HCEC 1CT (cell line): ENCODE data around the gene S100A6.
A peak's percentile ranks its signal among the peaks of the same experiment; 100 is the strongest.
"Not testable (repeated sequence)": the region's sequence is repeated elsewhere in the genome, so short reads cannot be mapped to it uniquely, and the experiment has no call there.

ENCODE experiments used
- DNase-seq: peaks from one replicate; pipeline ENCODE4 v3.0.0-alpha.2; 2017

Gene S100A6

DNA sequence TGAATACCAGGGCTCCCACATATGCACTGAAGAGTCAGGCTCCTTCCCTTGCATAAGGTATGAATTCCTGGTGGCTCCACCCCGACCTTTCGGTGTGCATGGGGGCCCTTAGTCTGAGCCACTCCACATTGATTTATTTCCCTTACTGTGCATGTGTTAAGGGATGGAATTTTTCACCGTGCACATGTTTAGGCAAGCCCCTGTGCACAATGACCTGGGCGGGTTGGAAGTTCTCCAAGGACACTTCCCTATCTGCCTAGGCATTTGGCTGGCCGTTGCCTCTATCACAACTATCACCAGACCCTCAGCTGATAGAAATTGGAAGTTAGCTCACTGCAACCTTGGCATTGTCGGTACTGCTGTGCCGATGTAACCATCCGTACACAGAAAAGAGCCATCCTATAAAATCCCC lies 9.7 kb downstream of the S100A6 start:
- no peak for DNase-seq

GRCh38 chr1:153525088-153525728 lies 10.6 kb downstream of the S100A6 start:
- no peak for DNase-seq

DNA sequence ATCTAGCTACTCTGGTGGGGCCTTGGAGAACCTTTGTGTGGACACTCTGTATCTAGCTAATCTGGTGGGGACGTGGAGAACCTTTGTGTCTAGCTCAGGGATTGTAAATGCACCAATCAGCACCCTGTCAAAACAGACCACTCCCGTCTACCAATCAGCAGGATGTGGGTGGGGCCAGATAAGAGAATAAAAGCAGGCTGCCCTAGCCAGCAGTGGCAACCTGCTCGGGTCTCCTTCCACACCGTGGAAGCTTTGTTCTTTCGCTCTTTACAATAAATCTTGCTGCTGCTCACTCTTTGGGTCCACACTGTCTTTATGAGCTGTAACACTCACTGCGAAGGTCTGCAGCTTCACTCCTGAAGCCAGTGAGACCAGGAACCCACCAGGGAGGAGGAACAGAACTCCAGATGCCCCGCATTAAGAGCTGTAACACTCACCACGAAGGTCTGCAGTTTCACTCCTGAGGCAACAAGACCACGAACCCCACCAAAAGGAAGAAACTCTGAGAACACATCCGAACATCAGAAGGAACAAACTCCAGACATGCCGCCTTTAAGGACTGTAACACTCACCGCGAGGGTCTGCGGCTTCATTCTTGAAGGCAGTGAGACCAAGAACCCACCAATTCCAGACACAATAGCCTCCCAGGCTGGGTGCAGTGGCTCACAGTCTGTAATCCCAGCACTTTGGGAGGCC lies 13.3 kb downstream of the S100A6 start:
- DNase-seq = not testable (repeated sequence)

- not testable (repeated sequence) for DNase-seq
Measured at GRCh38 chr1:153521808-153522207, 14.0 kb downstream of the S100A6 start.

GRCh38 chr1:153520818-153521476 lies 14.8 kb downstream of the S100A6 start:
- DNase-seq = no peak

GRCh38 chr1:153520137-153520691 lies 15.6 kb downstream of the S100A6 start:
- not testable (repeated sequence) for DNase-seq

- DNase-seq = no peak
Measured at GRCh38 chr1:153519242-153519641, 16.5 kb downstream of the S100A6 start.

DNA sequence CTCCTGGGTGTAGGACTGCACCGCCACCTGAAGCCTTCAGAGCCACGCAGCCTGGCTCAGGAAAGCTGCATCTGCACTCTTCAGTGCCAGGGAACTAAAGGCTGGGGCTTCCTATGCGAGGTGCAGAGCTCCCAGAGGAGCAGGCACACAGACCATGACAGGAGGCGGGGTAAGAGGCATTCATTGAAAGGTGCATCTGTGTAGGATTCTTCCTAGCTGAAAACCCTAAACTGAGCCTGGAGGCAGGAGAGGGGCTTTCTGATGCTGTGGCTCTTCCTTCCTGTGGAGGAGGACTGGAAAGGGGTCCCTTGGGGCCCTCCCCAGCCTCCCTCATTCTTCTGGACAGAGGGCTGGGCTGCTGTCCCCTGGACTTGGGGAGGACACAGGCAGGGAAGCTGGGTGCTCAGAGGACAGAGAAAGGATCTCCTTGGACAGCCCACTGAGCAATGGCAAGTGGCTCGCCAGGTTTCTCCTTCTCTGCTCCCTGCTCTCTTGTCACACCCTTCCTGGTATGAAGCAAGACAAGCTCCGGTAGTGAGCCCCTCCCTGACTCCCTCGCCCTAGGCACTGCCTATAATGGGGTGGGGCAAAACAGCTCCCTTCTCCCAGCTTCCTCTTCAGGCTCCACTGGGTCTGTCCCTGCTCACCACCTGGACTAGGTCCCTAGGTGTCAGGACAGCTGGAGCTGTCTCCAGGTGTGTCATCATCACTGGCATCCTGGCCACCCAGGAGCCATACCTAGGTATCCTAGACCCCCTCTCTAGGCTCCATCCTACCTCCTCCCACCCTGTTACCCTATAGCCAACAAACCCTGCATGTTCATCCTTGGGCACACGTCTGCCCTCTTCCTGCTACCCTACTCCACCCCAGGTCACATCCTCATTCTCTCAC lies 20.0 kb downstream of the S100A6 start:
- DNase-seq = no peak

DNA sequence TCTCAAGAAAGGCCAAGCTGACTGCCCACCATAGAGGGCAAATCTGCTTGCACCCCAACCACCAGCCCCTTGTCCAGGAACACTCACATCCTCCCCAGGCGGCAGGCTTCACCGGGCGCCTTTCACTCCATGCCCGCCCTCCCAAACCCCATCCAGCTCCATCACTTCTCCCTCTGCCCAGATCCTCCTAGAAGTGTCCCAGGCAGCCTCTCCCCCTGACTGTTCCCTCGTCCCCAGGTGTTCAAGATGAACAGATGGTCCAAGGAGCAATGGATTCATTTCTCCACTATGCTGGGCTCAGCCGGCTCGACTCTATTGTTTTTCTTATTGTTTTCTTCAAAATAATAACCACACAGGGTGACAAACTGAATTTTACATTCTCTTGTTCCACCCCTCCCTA lies 22.1 kb downstream of the S100A6 start:
- no peak for DNase-seq

- no peak for DNase-seq
Measured at GRCh38 chr1:153513023-153513422, 22.8 kb downstream of the S100A6 start.

- peak; percentile 76 for DNase-seq
Measured at GRCh38 chr1:153510984-153511410, 24.8 kb downstream of the S100A6 start.

DNA sequence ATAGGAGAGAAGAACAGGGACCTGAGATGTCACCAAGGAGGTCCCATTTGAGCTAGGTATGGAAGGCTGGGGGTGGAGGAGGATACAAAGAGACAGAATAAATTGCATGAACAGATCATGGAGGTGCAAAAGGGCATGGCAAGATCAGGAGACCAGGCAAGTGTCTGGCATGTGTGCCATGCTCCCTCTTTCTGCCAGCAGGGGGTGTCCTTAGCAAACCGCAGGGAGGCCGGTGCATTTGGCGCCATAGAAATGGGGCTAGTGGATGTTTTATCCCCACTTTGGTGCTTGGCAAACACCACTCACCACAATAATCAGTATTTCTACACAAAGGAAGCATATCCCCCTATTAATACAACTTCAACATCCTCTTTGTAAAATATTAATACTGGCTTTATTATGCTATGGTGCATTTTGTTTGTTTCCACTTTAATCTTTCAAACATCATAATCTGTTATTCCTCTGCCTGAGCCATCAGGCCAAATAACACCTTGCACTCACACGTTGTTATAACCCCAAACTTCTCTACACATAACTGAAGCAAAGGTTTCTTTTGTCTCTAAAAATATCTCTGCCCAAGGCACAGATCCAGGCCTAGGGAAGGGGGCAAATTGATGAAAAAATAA lies 25.9 kb downstream of the S100A6 start:
- peak; percentile 46 for DNase-seq

- no peak for DNase-seq
Measured at GRCh38 chr1:153509036-153509435, 26.8 kb downstream of the S100A6 start.

- peak; percentile 19 for DNase-seq
Measured at GRCh38 chr1:153507926-153508583, 27.7 kb downstream of the S100A6 start.

- peak; percentile 98 for DNase-seq
Measured at GRCh38 chr1:153506831-153507413, 28.9 kb downstream of the S100A6 start.

GRCh38 chr1:153506386-153506785 lies 29.4 kb downstream of the S100A6 start:
- DNase-seq = no peak

- DNase-seq = peak; percentile 20
Measured at GRCh38 chr1:153505576-153505975, 30.2 kb downstream of the S100A6 start.

DNA sequence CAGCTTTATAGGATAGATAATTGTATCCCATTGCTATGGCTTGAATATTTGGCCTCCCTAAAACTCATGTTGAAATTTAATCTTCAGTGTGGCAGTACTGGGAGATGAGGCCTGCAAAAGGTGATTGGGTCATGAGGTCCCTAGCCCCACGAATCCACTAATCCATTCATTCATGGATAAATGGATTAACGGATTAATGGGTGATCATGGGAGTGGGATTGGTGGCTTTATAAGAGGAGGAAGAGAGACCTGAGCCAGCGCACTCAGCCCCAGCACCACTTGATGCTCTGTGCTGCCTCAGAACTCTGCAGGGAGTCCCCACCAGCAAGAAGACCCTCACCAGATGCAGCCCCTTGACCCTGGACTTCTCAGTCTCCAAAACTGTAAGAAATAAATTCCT lies 32.0 kb downstream of the S100A6 start:
- no peak for DNase-seq

- DNase-seq = peak; percentile 14
Measured at GRCh38 chr1:153498746-153499145, 37.0 kb downstream of the S100A6 start.

DNA sequence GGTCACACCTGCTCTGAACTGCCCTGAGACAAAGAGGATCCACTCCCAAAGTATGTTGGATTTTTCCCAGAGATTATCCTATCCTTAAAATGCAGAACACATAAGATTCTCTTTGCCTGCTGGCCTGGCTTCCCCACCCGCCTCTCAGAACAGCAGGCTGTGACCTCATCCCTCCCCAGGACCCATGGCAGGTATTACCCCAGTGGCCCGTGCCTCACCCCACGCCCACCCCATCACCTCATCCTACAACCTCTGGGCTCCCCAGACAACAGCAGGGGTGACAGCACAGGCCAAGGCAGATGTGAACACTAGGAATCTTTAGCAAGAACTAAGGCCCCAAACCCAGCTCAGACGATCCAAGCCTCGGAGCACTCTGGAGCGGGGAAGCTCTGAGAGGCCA lies 40.3 kb downstream of the S100A6 start:
- DNase-seq = no peak

GRCh38 chr1:153494976-153495535 lies 40.7 kb downstream of the S100A6 start:
- DNase-seq = peak; percentile 23
